Endothelial cell (in vitro differentiated cells): ENCODE data around the gene BANP. TPM values are rescaled to one million over a fixed set of nuclear protein-coding genes. Genes with fewer than 3 reads are reported as not detected.
"Not testable (repeated sequence)": the region's sequence is repeated elsewhere in the genome, so short reads cannot be mapped to it uniquely, and the experiment has no call there.

Source experiments
- DNase-seq: peaks from one replicate; pipeline ENCODE4 v3.0.0; 2021; ENCODE audit warnings: low spot score
- H3K27ac Mint-ChIP-seq: one replicate; pipeline ENCODE4 v1.8.0; 2021; ENCODE audit warnings: mixed read lengths, inconsistent platforms; ENCODE audit not compliant: unreplicated experiment
- H3K27me3 Mint-ChIP-seq: one replicate; pipeline ENCODE4 v1.8.0; 2021; ENCODE audit warnings: mild to moderate bottlenecking, moderate library complexity, mixed read lengths, inconsistent platforms; ENCODE audit not compliant: unreplicated experiment
- H3K36me3 Mint-ChIP-seq: one replicate; pipeline ENCODE4 v1.8.0; 2021; ENCODE audit warnings: mild to moderate bottlenecking, low read depth, mixed read lengths, inconsistent platforms; ENCODE audit not compliant: unreplicated experiment
- H3K4me1 Mint-ChIP-seq: one replicate; pipeline ENCODE4 v1.8.0; 2021; ENCODE audit warnings: mild to moderate bottlenecking, mixed read lengths, inconsistent platforms; ENCODE audit not compliant: unreplicated experiment
- H3K4me3 Mint-ChIP-seq: one replicate; pipeline ENCODE4 v1.8.0; 2021; ENCODE audit warnings: mild to moderate bottlenecking, mixed read lengths, inconsistent platforms; ENCODE audit not compliant: unreplicated experiment
- H3K9me3 Mint-ChIP-seq: one replicate; pipeline ENCODE4 v1.8.0; 2021; ENCODE audit warnings: mixed read lengths, inconsistent platforms; ENCODE audit not compliant: unreplicated experiment
- total RNA-seq: library from RNA; stranded (reverse); fragmentation: NEBNext Ultra II Directional; extraction: Animal tissue kit (Norgen Biotek cat#: 25700); gene quantifications from one replicate; pipeline ENCODE4 v1.2.1, GENCODE V29; 2021; ENCODE audit not compliant: unreplicated experiment
- TF ChIP-seq, protein P1 (sequence below): fragments of 200-600 bp; sonication (generic); IDR thresholded peaks from one replicate; pipeline ENCODE4 v1.5.0; 2021; ENCODE audit warnings: antibody characterized with exemption; ENCODE audit not compliant: unreplicated experiment

Gene BANP
- total RNA-seq, 1 donor from 2014 or later, result 33.3 TPM

DNA sequence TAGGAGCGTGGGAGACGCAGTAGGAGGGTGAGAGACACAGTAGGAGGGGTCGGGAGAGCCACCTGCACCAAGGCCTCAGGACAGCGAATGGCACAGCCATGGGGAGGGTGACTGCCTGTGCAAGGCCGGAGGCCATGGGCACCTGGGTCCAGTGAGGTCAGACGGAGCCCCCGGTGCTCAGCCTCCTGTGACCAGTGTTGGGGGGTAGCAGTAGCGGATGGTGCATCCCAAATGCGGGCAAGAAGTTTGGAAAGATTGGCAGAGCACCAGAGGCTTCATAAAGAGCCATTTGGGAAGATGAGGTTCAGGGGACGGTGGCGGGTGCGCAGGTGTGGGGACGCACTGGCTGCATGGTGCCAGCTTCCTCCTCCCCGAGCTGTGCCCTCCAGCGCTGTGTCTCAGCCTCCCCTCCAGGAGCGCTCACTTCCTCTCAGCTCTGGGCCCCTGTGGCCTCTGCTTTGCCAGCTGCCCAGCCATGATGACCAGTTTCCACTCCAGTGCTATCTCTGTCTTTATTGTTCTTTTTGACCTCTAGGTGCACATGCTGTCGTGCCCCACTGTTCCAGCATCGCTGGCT lies 90.8 kb downstream of the BANP start:
- H3K27me3 Mint-ChIP-seq, H3K4me1 Mint-ChIP-seq, DNase-seq, H3K27ac Mint-ChIP-seq, H3K4me3 Mint-ChIP-seq, H3K9me3 Mint-ChIP-seq: not testable (repeated sequence)
- peaks cover 18% of the 10 kb centered on the region for H3K36me3 Mint-ChIP-seq

DNA sequence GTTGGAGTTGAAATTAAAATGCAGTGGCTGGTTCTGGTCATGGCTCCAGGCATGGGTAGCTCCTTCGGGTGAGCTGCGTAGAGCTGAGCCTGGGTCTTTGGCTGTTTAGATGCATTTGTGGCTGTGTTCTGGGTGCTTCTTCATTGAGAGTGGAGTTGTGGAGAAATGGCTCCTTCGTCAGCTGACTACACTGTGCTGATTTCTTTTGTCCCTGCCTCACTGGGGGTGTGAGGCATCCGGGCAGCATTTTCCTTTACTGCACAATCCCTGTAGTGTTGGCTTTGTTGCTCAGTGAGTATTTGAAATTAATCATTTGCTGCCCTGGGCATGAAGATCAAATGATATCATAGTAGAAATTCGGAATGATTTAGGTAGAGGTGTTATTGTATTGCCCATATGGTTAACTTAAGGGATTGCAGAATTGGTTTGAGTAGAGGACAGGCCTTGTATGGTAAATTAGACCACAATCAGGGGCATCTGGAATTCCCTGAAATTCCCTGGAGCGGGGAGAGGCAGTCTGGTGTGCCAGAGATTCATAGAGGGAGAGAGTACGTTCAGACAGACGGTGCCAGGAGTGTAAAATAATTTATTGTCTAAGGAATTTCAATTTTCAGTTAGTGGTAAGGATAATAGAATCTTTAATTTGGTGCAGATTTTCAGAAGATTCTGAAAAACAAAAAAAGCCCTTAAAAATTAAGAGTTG lies 92.1 kb downstream of the BANP start:
- peaks cover 25% of the 10 kb centered on the region for H3K36me3 Mint-ChIP-seq
- DNase-seq, H3K27ac Mint-ChIP-seq: not testable (repeated sequence)

DNA sequence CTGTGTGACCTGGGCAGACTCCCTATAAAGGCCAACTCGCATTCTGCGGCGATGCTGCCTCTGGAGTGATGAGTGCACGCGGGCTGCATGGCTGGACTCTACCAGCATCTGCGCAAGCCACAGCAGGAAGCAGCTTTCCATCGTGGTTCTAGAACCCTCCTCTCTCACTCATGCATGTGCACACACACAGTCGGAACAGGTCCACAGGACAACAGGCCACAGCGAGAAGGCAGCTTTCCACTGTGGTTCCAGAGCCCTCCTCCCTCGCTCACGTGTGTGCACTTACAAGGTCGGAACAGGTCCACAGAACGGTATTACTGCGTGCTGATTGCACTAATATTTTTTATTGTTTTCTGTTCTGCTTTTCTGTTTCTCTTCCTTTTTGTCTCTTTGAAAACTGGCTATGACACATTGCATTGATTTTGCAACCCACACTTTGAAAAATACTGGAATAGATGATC lies 92.9 kb downstream of the BANP start:
- H3K27ac Mint-ChIP-seq, H3K4me3 Mint-ChIP-seq: not testable (repeated sequence)

More for the DNA sequence above, 92.1 kb downstream of the BANP start:
- H3K4me3 Mint-ChIP-seq, H3K4me1 Mint-ChIP-seq, H3K9me3 Mint-ChIP-seq, H3K27me3 Mint-ChIP-seq: not testable (repeated sequence)

DNA sequence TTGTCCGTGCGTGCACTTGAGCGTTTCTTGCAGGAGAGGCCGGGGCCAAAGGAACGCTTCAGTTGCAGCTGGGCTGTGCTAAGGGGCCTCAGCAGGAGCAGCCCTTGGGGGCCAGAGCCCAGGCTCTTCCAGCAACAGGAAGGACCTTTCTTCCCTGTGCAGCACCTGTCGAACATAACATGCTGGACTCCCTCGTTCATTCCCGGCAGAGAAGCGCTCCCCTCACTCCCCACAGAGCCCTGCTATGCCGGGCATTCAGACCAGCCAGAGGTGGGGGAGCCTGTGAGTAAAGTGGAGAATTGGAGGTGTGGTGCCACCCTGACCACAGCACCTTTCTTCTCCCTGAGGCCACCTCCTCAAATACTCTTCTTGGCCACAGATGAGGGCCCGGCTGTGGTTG lies 94.1 kb downstream of the BANP start:
- DNase-seq, H3K4me1 Mint-ChIP-seq, H3K4me3 Mint-ChIP-seq, H3K9me3 Mint-ChIP-seq, H3K27ac Mint-ChIP-seq, H3K27me3 Mint-ChIP-seq: not testable (repeated sequence)
- H3K36me3 Mint-ChIP-seq, result peaks cover 26% of the 10 kb centered on the region

More for the DNA sequence above, 92.9 kb downstream of the BANP start:
- not testable (repeated sequence) for DNase-seq, H3K9me3 Mint-ChIP-seq, H3K4me1 Mint-ChIP-seq, H3K27me3 Mint-ChIP-seq
- peaks cover 29% of the 10 kb centered on the region for H3K36me3 Mint-ChIP-seq

DNA sequence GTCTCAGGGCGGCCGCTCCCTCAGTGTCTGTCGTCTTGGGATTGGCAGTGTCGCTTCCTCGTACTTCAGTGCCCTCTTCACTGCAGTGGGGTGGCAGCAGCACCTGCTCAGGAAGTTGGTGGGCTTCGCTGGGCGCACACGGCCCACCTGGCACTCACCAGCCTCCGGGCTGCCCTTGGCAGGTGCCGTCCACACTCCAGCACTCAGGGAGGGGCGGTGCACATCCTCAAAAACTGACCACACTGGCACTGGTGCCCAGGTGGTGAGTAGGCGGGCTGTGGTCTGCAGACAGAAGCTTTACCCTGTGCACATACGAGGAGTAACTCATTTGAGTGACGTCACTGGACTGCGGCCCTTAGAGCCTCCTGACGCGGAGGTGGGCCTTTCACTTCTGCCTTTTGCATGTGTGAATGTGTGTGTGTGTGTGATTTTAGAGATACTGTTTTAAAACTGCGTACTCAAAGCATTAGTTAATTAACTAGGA lies 94.6 kb downstream of the BANP start:
- no peak for DNase-seq
- TF ChIP-seq, protein P1, sequence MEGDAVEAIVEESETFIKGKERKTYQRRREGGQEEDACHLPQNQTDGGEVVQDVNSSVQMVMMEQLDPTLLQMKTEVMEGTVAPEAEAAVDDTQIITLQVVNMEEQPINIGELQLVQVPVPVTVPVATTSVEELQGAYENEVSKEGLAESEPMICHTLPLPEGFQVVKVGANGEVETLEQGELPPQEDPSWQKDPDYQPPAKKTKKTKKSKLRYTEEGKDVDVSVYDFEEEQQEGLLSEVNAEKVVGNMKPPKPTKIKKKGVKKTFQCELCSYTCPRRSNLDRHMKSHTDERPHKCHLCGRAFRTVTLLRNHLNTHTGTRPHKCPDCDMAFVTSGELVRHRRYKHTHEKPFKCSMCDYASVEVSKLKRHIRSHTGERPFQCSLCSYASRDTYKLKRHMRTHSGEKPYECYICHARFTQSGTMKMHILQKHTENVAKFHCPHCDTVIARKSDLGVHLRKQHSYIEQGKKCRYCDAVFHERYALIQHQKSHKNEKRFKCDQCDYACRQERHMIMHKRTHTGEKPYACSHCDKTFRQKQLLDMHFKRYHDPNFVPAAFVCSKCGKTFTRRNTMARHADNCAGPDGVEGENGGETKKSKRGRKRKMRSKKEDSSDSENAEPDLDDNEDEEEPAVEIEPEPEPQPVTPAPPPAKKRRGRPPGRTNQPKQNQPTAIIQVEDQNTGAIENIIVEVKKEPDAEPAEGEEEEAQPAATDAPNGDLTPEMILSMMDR, result no peak
- Mint-ChIP-seq H3K27me3 (peaks cover 3% of the 10 kb centered on the region), H3K27ac (no peak overlapping the region), H3K4me3 (no peak overlapping the region), H3K9me3 (no peaks in the 10 kb centered on the region), H3K4me1 (no peaks in the 10 kb centered on the region), H3K36me3 (peaks cover 22% of the 10 kb centered on the region)

DNA sequence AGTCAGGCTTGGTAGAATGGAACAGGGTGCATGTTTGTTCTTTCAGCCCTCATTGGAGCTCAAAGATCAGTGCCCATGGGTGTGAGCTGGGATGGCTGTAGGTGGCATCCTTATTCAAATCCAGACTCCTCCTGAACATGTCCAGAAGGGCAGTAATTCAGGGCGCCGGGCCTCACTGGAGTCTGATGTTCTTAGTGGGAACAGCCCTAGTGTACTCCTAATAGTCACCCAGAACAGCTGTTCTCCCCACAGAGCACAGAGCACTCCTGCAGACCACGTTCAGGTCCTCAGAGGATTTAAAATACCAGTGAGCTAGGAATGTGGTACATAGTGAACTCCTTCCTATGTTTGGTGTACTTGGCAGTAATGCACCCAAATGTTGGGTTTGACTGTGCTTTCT lies 96.2 kb downstream of the BANP start:
- peaks cover 14% of the 10 kb centered on the region for H3K36me3 Mint-ChIP-seq
- peaks cover 3% of the 10 kb centered on the region for H3K27me3 Mint-ChIP-seq
- no peak overlapping the region for H3K27ac Mint-ChIP-seq
- H3K4me3 Mint-ChIP-seq, result no peak overlapping the region
- no peaks in the 10 kb centered on the region for H3K4me1 Mint-ChIP-seq
- TF ChIP-seq, protein P1, result no peak
- no peak for DNase-seq
- no peaks in the 10 kb centered on the region for H3K9me3 Mint-ChIP-seq

DNA sequence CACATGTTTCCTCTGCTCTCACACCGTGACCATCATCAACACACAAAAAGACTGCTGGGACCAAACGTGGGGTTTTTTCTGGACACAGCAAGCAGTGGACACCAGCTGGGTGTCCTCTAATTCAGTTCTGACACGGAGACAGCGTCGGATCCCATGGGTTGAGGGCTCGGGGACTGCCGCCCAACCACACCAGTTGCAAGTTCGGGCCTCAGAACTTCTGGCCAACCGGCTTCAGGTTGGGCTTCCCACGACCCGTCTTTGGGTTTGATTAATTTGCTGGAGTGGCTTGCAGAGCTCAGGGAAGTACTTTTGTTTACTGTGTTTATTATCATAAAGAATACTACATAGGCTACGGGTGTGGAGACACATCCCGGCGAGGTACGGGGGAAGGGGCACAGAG lies 97.8 kb downstream of the BANP start:
- peaks cover 14% of the 10 kb centered on the region for H3K36me3 Mint-ChIP-seq
- H3K27me3 Mint-ChIP-seq, result peaks cover 2% of the 10 kb centered on the region
- no peaks in the 10 kb centered on the region for H3K9me3 Mint-ChIP-seq
- TF ChIP-seq, protein P1, result no peak
- H3K27ac Mint-ChIP-seq, result no peak overlapping the region
- H3K4me1 Mint-ChIP-seq, result no peaks in the 10 kb centered on the region
- H3K4me3 Mint-ChIP-seq, result no peak overlapping the region
- no peak for DNase-seq
